Neural progenitor cell (in vitro differentiated cells): ENCODE results near the gene KRTAP10-6.
"Not testable (repeated sequence)": the region's sequence is repeated elsewhere in the genome, so short reads cannot be mapped to it uniquely, and the experiment has no call there.

Experiments used
- CTCF ChIP-seq: fragments of 200-600 bp; sonication (generic); IDR thresholded peaks from 2 replicates; pipeline ENCODE4 v1.5.1; 2017; ENCODE audit warnings: antibody characterized with exemption, mild to moderate bottlenecking
- EZH2 ChIP-seq: fragments of 200-600 bp; sonication (generic); IDR thresholded peaks from 2 replicates; pipeline ENCODE4 v1.6.1; 2017; ENCODE audit warnings: antibody characterized with exemption, mild to moderate bottlenecking, moderate library complexity
- EZH2phosphoT487 ChIP-seq: fragments of 200-600 bp; sonication (generic); IDR thresholded peaks from 2 replicates; pipeline ENCODE4 v1.6.1; 2017; ENCODE audit warnings: antibody characterized with exemption

GRCh38 chr21:44627181-44627822 lies 35.0 kb upstream of the KRTAP10-6 start:
- TF ChIP-seq CTCF, EZH2, EZH2phosphoT487: not testable (repeated sequence)
